Panc1 (cell line): ENCODE results near the gene RNF220. TPM values are rescaled to one million over a fixed set of nuclear protein-coding genes. Genes with fewer than 3 reads are reported as not detected.

Source experiments
- ATAC-seq: fragments of 200-7000 bp; cut with Tn5 transposase; 2 replicates; pipeline ENCODE4 v1.9.1; 2020; ENCODE audit warnings: mild to moderate bottlenecking, moderate library complexity
- BruUV-seq: library from RNA; stranded (reverse); fragments of 400-500 nt; replicated peaks from 2 replicates; lab custom pipeline; 2021; lab: Mats Ljungman, UMichigan
- CTCF ChIA-PET: fragments of 300-600 bp; sonication (Branson Sonifier 250); formaldehyde crosslinking; loops from one replicate; lab custom pipeline; 2022; ENCODE audit warnings: antibody characterized with exemption; lab: Charles Lee
- POLR2A ChIA-PET: fragments of 300-600 bp; sonication (Branson Sonifier 250); formaldehyde crosslinking; loops from one replicate; lab custom pipeline; 2022; ENCODE audit warnings: antibody characterized with exemption; lab: Charles Lee
- DNase-seq: peaks from one replicate; pipeline ENCODE4 v3.0.0-alpha.2; 2010; ENCODE audit warnings: low read depth, low spot score
- H3K27ac ChIP-seq: 2 replicates; pipeline ENCODE4 v1.5.1; 2011; ENCODE audit warnings: mild to moderate bottlenecking, low read length, inconsistent platforms
- H3K27me3 ChIP-seq: fragments of 200-500 bp; sonication (Bioruptor generic); 2 replicates; pipeline ENCODE4 v1.6.0; 2014; ENCODE audit warnings: low read length, inconsistent platforms; ENCODE audit not compliant: control insufficient read depth, insufficient read depth
- H3K36me3 ChIP-seq: fragments of 200-500 bp; sonication (Bioruptor generic); 2 replicates; pipeline ENCODE4 v1.5.1; 2014; ENCODE audit warnings: inconsistent platforms, mild to moderate bottlenecking, low read length, moderate library complexity; ENCODE audit not compliant: control insufficient read depth, insufficient read depth
- H3K4me1 ChIP-seq: 2 replicates; pipeline ENCODE4 v1.5.1; 2011; ENCODE audit warnings: inconsistent platforms, mild to moderate bottlenecking, low read length, moderate library complexity; ENCODE audit not compliant: control insufficient read depth, insufficient read depth
- H3K4me3 ChIP-seq, 2 experiments: 2 replicates each; pipeline ENCODE4 v1.5.1; 2011 to 2012; ENCODE audit warnings: low read depth in 2 of 2, low read length in 2 of 2, mild to moderate bottlenecking in 2 of 2, inconsistent platforms in 1 of 2, moderate library complexity in 1 of 2
- H3K9me3 ChIP-seq: fragments of 200-500 bp; sonication (Bioruptor generic); 2 replicates; pipeline ENCODE4 v1.5.1; 2014; ENCODE audit warnings: low read depth, mild to moderate bottlenecking, inconsistent platforms, low read length, moderate library complexity; ENCODE audit not compliant: control insufficient read depth, insufficient read depth
- CTCF ChIP-seq: fragments of 450-650 bp; IDR thresholded peaks from 2 replicates; pipeline ENCODE4 v1.5.1; 2017; ENCODE audit warnings: mild to moderate bottlenecking
- POLR2AphosphoS5 ChIP-seq: IDR thresholded peaks from 2 replicates; pipeline ENCODE4 v1.6.1; 2012; ENCODE audit warnings: mild to moderate bottlenecking, low read depth, low read length, moderate library complexity
- REST ChIP-seq, 2 experiments: IDR thresholded peaks; 2 replicates each; pipeline ENCODE4 v1.6.1; 2011 to 2012; ENCODE audit warnings: low read depth in 2 of 2, control low read depth in 1 of 2, low read length in 1 of 2, mild to moderate bottlenecking in 1 of 2, moderate library complexity in 1 of 2; ENCODE audit not compliant: insufficient read depth in 1 of 2
- SIN3A ChIP-seq: IDR thresholded peaks from 2 replicates; pipeline ENCODE4 v1.6.1; 2012; ENCODE audit warnings: low read depth, mild to moderate bottlenecking, low read length, moderate library complexity, borderline replicate concordance; ENCODE audit not compliant: insufficient read depth
- TCF7L2 ChIP-seq: IDR thresholded peaks from 2 replicates; pipeline ENCODE4 v1.6.1; 2011; ENCODE audit warnings: mild to moderate bottlenecking, low read depth, low read length, inconsistent platforms
- in situ Hi-C: cut with HindIII; loops from 2 replicates; pipeline ENCODE4 v1.10.0; 2016; ENCODE audit warnings: low sequenced_read_pairs, low pct_unique_long_range_greater_than_20kb
- intact Hi-C: fragments of 100-400 bp; cut with micrococcal nuclease; formaldehyde crosslinking; loops from one replicate; pipeline ENCODE4 v1.10.0; 2022; ENCODE audit not compliant: unreplicated experiment
- total RNA-seq: library from RNA; stranded (reverse); gene quantifications from one replicate; pipeline ENCODE4 v1.2.1, GENCODE V29; 2021; ENCODE audit not compliant: unreplicated experiment

Gene RNF220
- total RNA-seq, 1 experiment from 2014 or later = 64.9 TPM

GRCh38 chr1:44413740-44414139 lies 8.7 kb downstream of the RNF220 start:
- ATAC-seq (no peak), DNase-seq (no peak)
- TF ChIP-seq POLR2AphosphoS5 (no peak), TCF7L2 (no peak), SIN3A (no peak), CTCF (no peak), REST (IDR thresholded peaks at IDR 0.05; ENCODE audit: insufficient read depth in 1 of 2, low read depth in 2 of 2, low read length in 1 of 2) (no peak)
- Histone ChIP-seq H3K9me3 (no peaks in the 10 kb centered on the region), H3K36me3 (peaks cover 2% of the 10 kb centered on the region; the same call in 1 of the 2 replicates), H3K27me3 (no peaks in the 10 kb centered on the region), H3K4me3 (no peak overlapping the region), H3K27ac (no peak overlapping the region), H3K4me1 (peaks cover 14% of the 10 kb centered on the region)
- ChIA-PET CTCF (no interaction called here), POLR2A (interaction anchor here (0.5 kb wide), 1 partner anchor 37 kb away, joined by 3 read pairs; no protein-coding TSS in a partner anchor)
- no TSS peak for BruUV-seq
- in situ Hi-C loops = no loop called here
- intact Hi-C loops = no loop called here

- POLR2A ChIA-PET = no interaction called here
- DNase-seq = no peak
- intact Hi-C loops (no loop called here), in situ Hi-C loops (no loop called here)
- TF ChIP-seq POLR2AphosphoS5 = no peak
- no peak overlapping the region for H3K4me3 ChIP-seq
- no TSS peak for BruUV-seq
- H3K4me1 ChIP-seq = 0 out of 2 replicates have a peak, but pooled peaks cover 3% of the 10 kb centered on the region
- no peaks in the 10 kb centered on the region for H3K27me3 ChIP-seq
- H3K9me3 ChIP-seq = no peaks in the 10 kb centered on the region
- ATAC-seq = no peak
- H3K27ac ChIP-seq = no peak overlapping the region
- peaks cover 2% of the 10 kb centered on the region; the same call in 1 of the 2 replicates for H3K36me3 ChIP-seq
- CTCF ChIA-PET = no interaction called here
These were observed 10.0 kb downstream of the RNF220 start for GRCh38 chr1:44415013-44415412.

DNA sequence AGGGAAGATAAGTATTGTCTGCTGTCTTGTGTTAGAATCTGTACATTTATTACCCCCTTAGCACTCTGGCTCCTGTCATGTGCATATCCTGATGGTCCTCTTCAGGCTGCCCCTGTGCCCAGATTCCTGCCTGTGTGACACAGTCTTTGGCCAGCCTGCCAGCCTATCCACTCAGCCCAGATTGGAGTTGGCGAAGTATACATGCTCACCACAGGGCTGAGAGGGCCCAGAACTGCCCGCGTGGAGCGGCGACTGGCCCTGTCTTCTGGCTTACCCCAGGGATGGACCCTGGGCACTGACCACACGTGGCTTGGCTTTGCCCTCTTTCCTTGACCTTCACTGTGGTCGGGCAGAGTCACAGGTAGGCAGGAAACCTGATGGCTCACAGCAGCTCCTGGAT lies 11.4 kb downstream of the RNF220 start:
- in situ Hi-C loops = no loop called here
- DNase-seq (no peak), ATAC-seq (no peak)
- H3K36me3 ChIP-seq = peaks cover 2% of the 10 kb centered on the region; the same call in 1 of the 2 replicates
- intact Hi-C loops = no loop called here
- no peaks in the 10 kb centered on the region for H3K9me3 ChIP-seq
- ChIA-PET CTCF (no interaction called here), POLR2A (no interaction called here)
- BruUV-seq = no TSS peak
- no peaks in the 10 kb centered on the region for H3K27me3 ChIP-seq
- no peaks in the 10 kb centered on the region for H3K4me1 ChIP-seq
- TF ChIP-seq CTCF = no peak
- TF ChIP-seq POLR2AphosphoS5 = no peak
- no peak for TF ChIP-seq SIN3A
- no peak for TF ChIP-seq REST (IDR thresholded peaks at IDR 0.05; ENCODE audit: insufficient read depth in 1 of 2, low read depth in 2 of 2, low read length in 1 of 2)
- TF ChIP-seq TCF7L2 = no peak
- no peak overlapping the region for H3K4me3 ChIP-seq
- H3K27ac ChIP-seq = no peak overlapping the region
